ENCODE measurements around the gene SLA2.
A peak's percentile ranks its signal among the peaks of the same experiment; 100 is the strongest.
"Not testable (repeated sequence)": the region's sequence is repeated elsewhere in the genome, so short reads cannot be mapped to it uniquely, and the experiment has no call there.

Gene SLA2

DNA sequence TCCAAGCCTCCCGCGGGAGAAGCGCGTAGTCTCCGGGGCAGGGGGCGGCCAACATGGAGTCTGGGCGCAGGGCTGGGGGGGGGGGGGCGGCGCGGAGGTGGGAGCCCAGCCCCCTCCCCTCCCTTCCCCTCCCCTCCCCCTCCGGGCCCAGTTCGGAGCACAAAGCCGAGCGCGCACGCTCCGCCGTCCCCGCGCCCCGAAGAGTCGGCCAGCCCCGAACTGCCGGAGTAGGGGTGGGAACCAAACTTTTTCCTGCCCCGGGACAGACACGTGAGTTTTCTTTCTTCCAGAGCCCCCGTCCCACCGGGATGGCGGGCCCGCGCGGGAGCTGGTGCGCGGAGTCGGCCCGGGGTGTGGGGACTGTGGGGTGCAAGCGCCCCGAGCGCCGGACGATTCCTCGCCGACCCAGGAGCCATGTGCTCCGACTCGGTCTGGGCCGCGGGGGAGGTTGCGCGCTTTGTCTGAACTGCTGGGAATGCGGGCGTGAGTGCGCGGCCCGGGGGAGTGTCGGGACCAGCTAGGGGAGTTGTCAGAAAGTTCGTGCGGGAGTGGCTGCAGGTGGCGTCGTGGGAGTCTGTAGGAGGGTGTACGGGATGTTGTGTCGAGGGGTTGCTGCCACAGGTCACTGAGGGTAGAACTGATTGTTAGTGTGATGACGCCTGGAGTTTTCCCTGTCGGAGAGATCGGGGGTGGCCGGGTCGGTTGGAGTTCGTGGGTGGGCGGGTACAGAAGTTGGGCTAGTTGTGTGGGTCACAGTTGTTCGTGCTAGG, 71.4 kb downstream of the SLA2 start:
- peak; percentile 71 for DNase-seq (ENCODE audit: low read depth, low spot score)

GRCh38 chr20:36573798-36574365, 72.1 kb downstream of the SLA2 start:
- peak; percentile 50 for DNase-seq (ENCODE audit: low read depth, low spot score)

- peak; percentile 92 for DNase-seq (ENCODE audit: low read depth, low spot score)
Observed at GRCh38 chr20:36573103-36573797, 72.7 kb downstream of the SLA2 start, which contains the start of gene TGIF2. TSS of gene TGIF2 (plus strand) at chr20:36573597. CDS start at chr20:36578775, 5,178 bp downstream.

- DNase-seq (ENCODE audit: low read depth, low spot score): no peak
Observed at GRCh38 chr20:36572701-36573102, 73.3 kb downstream of the SLA2 start.

DNA sequence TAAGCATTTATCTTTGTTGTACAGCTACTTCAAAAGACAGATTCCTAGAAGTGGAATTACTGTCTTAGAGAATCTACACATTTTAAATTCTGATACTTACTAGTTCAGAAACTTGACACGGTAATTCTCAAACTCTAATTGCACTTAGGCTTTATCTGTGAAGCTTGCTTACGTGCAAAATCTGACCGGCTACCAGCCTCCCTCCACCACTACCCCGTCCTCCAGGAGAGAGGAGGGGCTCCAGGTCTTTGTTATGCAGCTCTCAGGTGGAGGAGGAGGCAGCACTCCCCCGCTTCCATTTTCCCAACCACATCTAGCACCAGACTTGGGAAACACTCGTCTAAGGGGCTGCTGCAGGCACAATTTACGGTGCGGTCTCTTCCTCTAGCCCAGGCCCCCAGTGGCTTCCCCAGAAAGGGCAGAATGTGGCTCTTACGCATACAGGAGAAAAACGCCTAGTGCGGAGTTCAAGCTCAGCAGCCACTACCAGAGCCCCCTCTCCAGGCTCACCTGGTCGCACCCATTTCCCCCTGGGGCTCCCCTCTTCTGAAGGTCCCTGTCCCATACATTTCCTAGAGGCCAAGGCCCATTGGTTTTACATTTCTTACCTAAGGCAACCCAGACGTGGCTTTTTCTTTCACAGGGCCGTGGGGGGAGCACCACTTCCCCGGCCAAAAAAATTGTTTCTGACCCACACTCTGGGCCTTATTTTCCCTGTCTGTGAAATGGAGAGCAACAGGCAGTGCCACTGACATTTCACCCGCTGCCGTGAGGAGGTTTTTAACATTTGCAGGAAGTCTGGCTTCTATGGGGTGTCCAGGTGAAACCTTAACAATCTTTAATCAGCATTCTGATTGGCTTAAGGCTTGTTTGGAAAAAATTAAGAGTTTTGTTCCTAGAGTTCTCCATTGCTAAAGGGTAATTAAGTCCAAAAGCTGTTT, 74.2 kb downstream of the SLA2 start:
- peak; percentile 92 for DNase-seq (ENCODE audit: low read depth, low spot score)

GRCh38 chr20:36569847-36570429, 76.1 kb downstream of the SLA2 start:
- DNase-seq (ENCODE audit: low read depth, low spot score): peak; percentile 59

- DNase-seq (ENCODE audit: low read depth, low spot score): no peak
Observed at GRCh38 chr20:36565520-36565919, 80.5 kb downstream of the SLA2 start.

GRCh38 chr20:36564726-36565121, 81.3 kb downstream of the SLA2 start:
- not testable (repeated sequence) for DNase-seq (ENCODE audit: low read depth, low spot score)

GRCh38 chr20:36564078-36564725, 81.8 kb downstream of the SLA2 start:
- not testable (repeated sequence) for DNase-seq (ENCODE audit: low read depth, low spot score)

- DNase-seq (ENCODE audit: low read depth, low spot score): no peak
Observed at GRCh38 chr20:36563374-36563773, 82.6 kb downstream of the SLA2 start.

DNA sequence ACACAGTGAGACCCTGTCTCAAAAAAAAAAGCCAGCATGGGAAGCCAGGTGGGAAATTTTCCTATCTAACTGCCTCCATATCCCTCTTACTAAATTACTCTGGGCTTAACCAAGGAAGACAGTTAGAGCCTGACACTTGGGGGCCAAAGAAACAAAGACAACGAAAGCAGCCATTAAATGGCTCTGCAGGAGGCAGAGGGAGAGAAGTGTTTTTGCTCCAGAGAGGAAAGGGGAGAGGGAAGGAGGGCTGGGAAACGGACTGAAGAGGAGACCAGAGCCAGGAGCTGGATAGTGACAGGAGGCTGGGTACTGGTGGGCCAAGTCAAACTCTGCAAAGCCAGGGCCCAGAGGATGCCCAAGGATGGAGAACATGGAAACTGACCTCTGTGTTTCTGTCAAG, 83.3 kb downstream of the SLA2 start:
- DNase-seq (ENCODE audit: low read depth, low spot score): no peak
